ENCODE results near the gene OGA. TPM values are rescaled to one million over a fixed set of nuclear protein-coding genes. Genes with fewer than 3 reads are reported as not detected.

OGA gene
- 113 and 117 TPM in 2 replicates for total RNA-seq

GRCh38 chr10:101818119-101818871 lies at the start of gene OGA:
OGA (minus strand) TSS chr10:101818444; CDS start chr10:101818022, 422 bp downstream.
- peaks cover 29% of the 10 kb centered on the region for H3K36me3 Mint-ChIP-seq (ENCODE audit: low read depth)
- peaks cover 57% of the 10 kb centered on the region for H3K4me1 Mint-ChIP-seq (ENCODE audit: low read depth)
- peak within 1 kb of the TSS; percentile 100 for H3K27ac Mint-ChIP-seq
- peak within 1 kb of the TSS; percentile 100 for H3K4me3 Mint-ChIP-seq
- intact Hi-C loops (cut with micrococcal nuclease) = loop anchor here (1.0 to 10.0 kb wide), 12 partner anchors 12 to 1375 kb away; partner anchors contain the start of genes ARMH3, BTRC, NFKB2 and NPM3
- peaks cover 3% of the 10 kb centered on the region for H3K27me3 Mint-ChIP-seq (ENCODE audit: insufficient read depth)
- no peaks in the 10 kb centered on the region for H3K9me3 Mint-ChIP-seq
- DNase-seq (ENCODE audit: low spot score) = peak; percentile 97

GRCh38 chr10:101867931-101868330 lies 49.7 kb upstream of the OGA start:
- Mint-ChIP-seq H3K4me3 (no peak overlapping the region), H3K9me3 (no peaks in the 10 kb centered on the region), H3K27ac (no peak overlapping the region), H3K27me3 (ENCODE audit: insufficient read depth) (no peaks in the 10 kb centered on the region), H3K4me1 (ENCODE audit: low read depth) (no peaks in the 10 kb centered on the region), H3K36me3 (ENCODE audit: low read depth) (peaks cover 7% of the 10 kb centered on the region)
- intact Hi-C loops (cut with micrococcal nuclease) = no loop called here
- DNase-seq (ENCODE audit: low spot score) = no peak

GRCh38 chr10:101859530-101859929 lies 41.3 kb upstream of the OGA start:
- intact Hi-C loops (cut with micrococcal nuclease) = loop anchor here (2.0 kb wide), 1 partner anchor 17 kb away; the partner anchor contains the start of gene KCNIP2
- H3K4me1 Mint-ChIP-seq (ENCODE audit: low read depth) = peaks cover 24% of the 10 kb centered on the region
- peak overlapping the region; percentile 5 for H3K27ac Mint-ChIP-seq
- H3K9me3 Mint-ChIP-seq = peaks cover 17% of the 10 kb centered on the region
- H3K27me3 Mint-ChIP-seq (ENCODE audit: insufficient read depth) = no peaks in the 10 kb centered on the region
- no peak overlapping the region for H3K4me3 Mint-ChIP-seq
- no peak for DNase-seq (ENCODE audit: low spot score)
- peaks cover 23% of the 10 kb centered on the region for H3K36me3 Mint-ChIP-seq (ENCODE audit: low read depth)

- Mint-ChIP-seq H3K4me1 (ENCODE audit: low read depth) (peaks cover 24% of the 10 kb centered on the region), H3K27me3 (ENCODE audit: insufficient read depth) (no peaks in the 10 kb centered on the region), H3K27ac (peak overlapping the region; percentile 5), H3K36me3 (ENCODE audit: low read depth) (peaks cover 22% of the 10 kb centered on the region), H3K9me3 (peaks cover 17% of the 10 kb centered on the region), H3K4me3 (no peak overlapping the region)
- no peak for DNase-seq (ENCODE audit: low spot score)
- intact Hi-C loops (cut with micrococcal nuclease) = loop anchor here (2.0 kb wide), 1 partner anchor 16 kb away; the partner anchor contains the start of gene KCNIP2
These were observed 40.7 kb upstream of the OGA start for GRCh38 chr10:101858723-101859500.

- Mint-ChIP-seq H3K9me3 (peaks cover 17% of the 10 kb centered on the region), H3K27ac (no peak overlapping the region), H3K4me3 (no peak overlapping the region)
These were observed 39.7 kb upstream of the OGA start for GRCh38 chr10:101857802-101858476.

GRCh38 chr10:101856626-101857025 lies 38.4 kb upstream of the OGA start:
- Mint-ChIP-seq H3K4me1 (ENCODE audit: low read depth) (peaks cover 24% of the 10 kb centered on the region), H3K27ac (no peak overlapping the region), H3K4me3 (no peak overlapping the region), H3K9me3 (peaks cover 17% of the 10 kb centered on the region), H3K36me3 (ENCODE audit: low read depth) (peaks cover 20% of the 10 kb centered on the region), H3K27me3 (ENCODE audit: insufficient read depth) (no peaks in the 10 kb centered on the region)
- no peak for DNase-seq (ENCODE audit: low spot score)
- intact Hi-C loops (cut with micrococcal nuclease) = no loop called here

More at GRCh38 chr10:101857802-101858476, 39.7 kb upstream of the OGA start:
- DNase-seq (ENCODE audit: low spot score) = no peak
- Mint-ChIP-seq H3K36me3 (ENCODE audit: low read depth) (peaks cover 22% of the 10 kb centered on the region), H3K27me3 (ENCODE audit: insufficient read depth) (no peaks in the 10 kb centered on the region), H3K4me1 (ENCODE audit: low read depth) (peaks cover 24% of the 10 kb centered on the region)
- intact Hi-C loops (cut with micrococcal nuclease) = loop anchor here (2.0 kb wide), 1 partner anchor 15 kb away; the partner anchor contains the start of gene KCNIP2

GRCh38 chr10:101851411-101852116 lies 33.3 kb upstream of the OGA start:
- intact Hi-C loops (cut with micrococcal nuclease) = no loop called here
- Mint-ChIP-seq H3K27ac (no peak overlapping the region), H3K27me3 (ENCODE audit: insufficient read depth) (no peaks in the 10 kb centered on the region), H3K9me3 (no peaks in the 10 kb centered on the region), H3K4me1 (ENCODE audit: low read depth) (no peaks in the 10 kb centered on the region), H3K4me3 (no peak overlapping the region), H3K36me3 (ENCODE audit: low read depth) (peaks cover 6% of the 10 kb centered on the region)
- DNase-seq (ENCODE audit: low spot score) = no peak

- Mint-ChIP-seq H3K4me3 (no peak overlapping the region), H3K27me3 (ENCODE audit: insufficient read depth) (no peaks in the 10 kb centered on the region), H3K36me3 (ENCODE audit: low read depth) (peaks cover 6% of the 10 kb centered on the region), H3K4me1 (ENCODE audit: low read depth) (no peaks in the 10 kb centered on the region), H3K9me3 (no peaks in the 10 kb centered on the region), H3K27ac (no peak overlapping the region)
- intact Hi-C loops (cut with micrococcal nuclease) = no loop called here
- DNase-seq (ENCODE audit: low spot score) = no peak
These were observed 32.5 kb upstream of the OGA start for GRCh38 chr10:101850749-101851148.

- H3K9me3 Mint-ChIP-seq = no peaks in the 10 kb centered on the region
- intact Hi-C loops (cut with micrococcal nuclease) = no loop called here
- H3K36me3 Mint-ChIP-seq (ENCODE audit: low read depth) = peaks cover 6% of the 10 kb centered on the region
- peaks cover 7% of the 10 kb centered on the region for H3K4me1 Mint-ChIP-seq (ENCODE audit: low read depth)
- H3K27me3 Mint-ChIP-seq (ENCODE audit: insufficient read depth) = peaks cover 4% of the 10 kb centered on the region
- DNase-seq (ENCODE audit: low spot score) = no peak
- no peak overlapping the region for H3K27ac Mint-ChIP-seq
- no peak overlapping the region for H3K4me3 Mint-ChIP-seq
These were observed 30.7 kb upstream of the OGA start for GRCh38 chr10:101848894-101849351.

- H3K9me3 Mint-ChIP-seq = no peaks in the 10 kb centered on the region
- peaks cover 6% of the 10 kb centered on the region for H3K36me3 Mint-ChIP-seq (ENCODE audit: low read depth)
- peaks cover 8% of the 10 kb centered on the region for H3K4me1 Mint-ChIP-seq (ENCODE audit: low read depth)
- H3K27ac Mint-ChIP-seq = no peak overlapping the region
- peaks cover 6% of the 10 kb centered on the region for H3K27me3 Mint-ChIP-seq (ENCODE audit: insufficient read depth)
- DNase-seq (ENCODE audit: low spot score) = no peak
- intact Hi-C loops (cut with micrococcal nuclease) = no loop called here
- H3K4me3 Mint-ChIP-seq = no peak overlapping the region
These were observed 30.2 kb upstream of the OGA start for GRCh38 chr10:101848408-101848807.

GRCh38 chr10:101845893-101846292 lies 27.6 kb upstream of the OGA start:
- intact Hi-C loops (cut with micrococcal nuclease) = no loop called here
- H3K4me3 Mint-ChIP-seq = no peak overlapping the region
- peaks cover 11% of the 10 kb centered on the region for H3K27me3 Mint-ChIP-seq (ENCODE audit: insufficient read depth)
- H3K27ac Mint-ChIP-seq = no peak overlapping the region
- DNase-seq (ENCODE audit: low spot score) = no peak
- H3K4me1 Mint-ChIP-seq (ENCODE audit: low read depth) = peaks cover 32% of the 10 kb centered on the region
- no peaks in the 10 kb centered on the region for H3K9me3 Mint-ChIP-seq
- peaks cover 10% of the 10 kb centered on the region for H3K36me3 Mint-ChIP-seq (ENCODE audit: low read depth)
